ENCODE measurements around the gene RAB3D.
"Not testable (repeated sequence)": the region's sequence is repeated elsewhere in the genome, so short reads cannot be mapped to it uniquely, and the experiment has no call there.

RAB3D gene

GRCh38 chr19:11365557-11366117, 26.2 kb upstream of the RAB3D start:
- no peak for DNase-seq

GRCh38 chr19:11364935-11365334, 25.5 kb upstream of the RAB3D start:
- DNase-seq: no peak

GRCh38 chr19:11364296-11364904, 24.9 kb upstream of the RAB3D start:
- no peak for DNase-seq

GRCh38 chr19:11363881-11364280, 24.4 kb upstream of the RAB3D start:
- DNase-seq: no peak

- no peak for DNase-seq
Observed at GRCh38 chr19:11361771-11362731, 22.6 kb upstream of the RAB3D start.

- no peak for DNase-seq
Observed at GRCh38 chr19:11361037-11361770, 21.7 kb upstream of the RAB3D start.

GRCh38 chr19:11359421-11359820, 20.0 kb upstream of the RAB3D start:
- no peak for DNase-seq

GRCh38 chr19:11356676-11357550, 17.5 kb upstream of the RAB3D start:
- DNase-seq: no peak

- DNase-seq: no peak
Observed at GRCh38 chr19:11356074-11356397, 16.6 kb upstream of the RAB3D start.

GRCh38 chr19:11355160-11356073, 16.0 kb upstream of the RAB3D start, which contains the start of gene PLPPR2:
TSS of gene PLPPR2 (plus strand) at chr19:11355432. CDS start at chr19:11357674, 2,242 bp downstream.
- DNase-seq: peak; percentile 76

GRCh38 chr19:11354102-11354501, 14.6 kb upstream of the RAB3D start:
- not testable (repeated sequence) for DNase-seq

- no peak for DNase-seq
Observed at GRCh38 chr19:11349171-11349570, 9.7 kb upstream of the RAB3D start.

GRCh38 chr19:11347546-11348039, 8.1 kb upstream of the RAB3D start:
- no peak for DNase-seq

- peak; percentile 98 for DNase-seq
Observed at GRCh38 chr19:11346104-11346940, 6.9 kb upstream of the RAB3D start, which contains the start of the genes CCDC159 and TMEM205. TSS of gene CCDC159 (plus strand) at chr19:11346519. CDS start at chr19:11346607, 88 bp downstream. TSS of gene TMEM205 (minus strand) at chr19:11346268. CDS start at chr19:11345619, 649 bp downstream.

- no peak for DNase-seq
Observed at GRCh38 chr19:11345122-11345803, 5.8 kb upstream of the RAB3D start.

- no peak for DNase-seq
Observed at GRCh38 chr19:11342429-11342828, 3.0 kb upstream of the RAB3D start.

- DNase-seq: not testable (repeated sequence)
Observed at GRCh38 chr19:11340099-11340467, 626 bp upstream of the RAB3D start.

GRCh38 chr19:11338569-11339253, 746 bp downstream of the RAB3D start:
- DNase-seq: no peak

All from effector CD4-positive, alpha-beta T cell (primary cell).